HG02885 (cell line): ENCODE data around the gene SP100.
A peak's percentile ranks its signal among the peaks of the same experiment; 100 is the strongest.
"Not testable (repeated sequence)": the region's sequence is repeated elsewhere in the genome, so short reads cannot be mapped to it uniquely, and the experiment has no call there.

Experiments
- ATAC-seq: cut with Tn5 transposase; IDR thresholded peaks from one replicate; pipeline ENCODE4 v1.9.1; 2021; ENCODE audit warnings: mild to moderate bottlenecking; ENCODE audit not compliant: unreplicated experiment, poor library complexity

SP100 gene

DNA sequence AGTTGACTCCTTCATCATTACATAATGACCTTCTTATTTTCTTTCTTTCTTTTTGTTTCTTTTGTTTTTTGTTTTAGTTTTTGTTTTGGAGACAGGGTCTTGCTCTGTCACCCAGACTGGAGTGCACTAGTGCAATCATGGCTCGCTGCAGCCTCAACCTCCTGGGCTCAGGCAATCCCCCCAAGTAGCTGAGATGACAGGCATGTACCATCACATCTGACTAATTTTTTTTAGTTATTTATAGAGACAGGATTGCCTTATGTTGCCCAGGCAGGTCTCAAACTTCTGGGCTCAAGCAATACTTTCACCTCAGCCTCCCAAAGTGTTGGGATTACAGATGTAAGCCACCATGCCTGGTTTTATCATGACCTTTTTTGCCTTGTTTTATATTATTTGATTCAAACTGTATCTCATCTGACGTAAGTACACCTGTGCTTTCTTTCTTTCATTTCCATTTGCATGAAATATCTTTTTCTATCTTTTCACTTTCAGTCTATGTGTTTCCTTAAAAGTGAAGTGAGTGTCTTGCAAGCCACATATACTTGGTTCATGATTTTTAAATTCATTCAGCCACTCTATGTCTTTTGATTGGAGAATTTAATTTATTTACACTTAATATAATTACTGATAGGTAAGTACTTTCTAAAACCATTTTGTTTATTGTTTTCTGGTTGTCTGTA lies 39.1 kb downstream of the SP100 start:
- no peak for ATAC-seq

DNA sequence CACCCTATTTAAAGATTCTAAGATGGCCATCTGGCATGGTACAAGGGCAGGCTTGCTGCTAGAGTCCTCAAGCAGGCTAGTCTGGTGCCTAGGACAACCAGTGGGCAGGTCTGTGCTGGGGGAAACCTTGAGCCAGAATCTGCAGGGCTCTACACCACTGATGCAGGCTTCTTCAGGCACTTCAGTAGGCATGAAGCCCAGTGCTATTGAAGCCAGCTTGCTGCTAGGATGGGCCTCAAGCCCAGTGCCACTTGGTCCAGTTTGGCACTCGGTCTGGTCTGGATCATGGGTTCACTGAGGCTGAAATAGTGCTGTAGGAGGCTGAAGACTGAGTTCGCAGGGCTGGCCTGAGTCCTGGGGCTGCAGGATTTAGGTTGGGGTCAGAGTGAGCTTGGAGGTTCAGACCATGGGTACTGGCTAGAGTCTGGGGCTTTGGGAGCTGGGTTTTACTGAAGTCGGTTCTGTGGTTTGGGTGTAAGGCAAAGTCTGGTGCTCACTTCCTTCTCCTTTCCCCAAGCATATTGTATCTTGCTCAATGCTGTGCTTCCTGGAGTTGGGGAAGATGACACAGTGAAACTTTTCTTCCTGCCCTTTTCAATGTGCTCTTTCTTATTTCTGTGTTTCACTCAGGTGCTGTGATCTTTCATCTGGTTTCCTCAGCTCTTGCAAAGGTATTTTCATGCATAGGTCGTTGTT lies 41.2 kb downstream of the SP100 start:
- ATAC-seq, result no peak

DNA sequence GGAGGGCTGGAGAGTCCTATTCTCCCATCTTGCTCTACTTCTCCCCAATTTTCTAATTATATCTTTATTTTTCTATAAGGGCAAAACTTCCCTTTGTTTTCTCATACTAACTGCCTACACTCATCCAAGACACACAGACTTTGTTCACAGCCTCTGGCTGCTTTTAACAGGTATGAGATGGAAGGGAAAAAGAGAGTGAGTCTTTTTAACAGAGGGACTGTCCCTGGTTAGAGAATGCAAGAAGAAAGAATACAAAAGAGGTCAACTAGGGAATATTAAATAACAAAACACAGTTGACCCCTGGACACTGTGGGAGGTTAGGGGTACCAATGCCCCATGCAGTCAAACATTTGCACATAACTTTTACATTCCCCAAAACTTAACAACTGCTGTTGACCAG lies 41.8 kb downstream of the SP100 start:
- ATAC-seq, result no peak

DNA sequence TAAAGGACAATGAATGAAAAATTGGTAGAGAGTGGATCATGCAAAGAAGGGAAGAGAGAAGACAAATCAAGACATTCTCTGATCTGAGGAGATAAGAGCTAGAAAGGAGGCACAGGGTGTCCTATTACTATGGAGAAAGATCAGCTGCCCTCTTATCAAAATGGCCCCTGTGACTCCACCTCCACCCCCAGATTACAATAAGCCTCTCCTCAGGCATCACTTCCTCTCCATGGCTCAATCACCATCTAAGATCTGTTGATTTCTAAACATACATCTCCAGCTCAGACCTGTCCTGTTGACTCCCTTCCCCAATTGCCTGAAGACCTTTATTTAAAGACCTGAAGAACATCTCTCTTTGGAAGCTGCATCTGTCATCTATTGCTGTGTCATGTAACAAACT lies 43.2 kb downstream of the SP100 start:
- ATAC-seq, result no peak

DNA sequence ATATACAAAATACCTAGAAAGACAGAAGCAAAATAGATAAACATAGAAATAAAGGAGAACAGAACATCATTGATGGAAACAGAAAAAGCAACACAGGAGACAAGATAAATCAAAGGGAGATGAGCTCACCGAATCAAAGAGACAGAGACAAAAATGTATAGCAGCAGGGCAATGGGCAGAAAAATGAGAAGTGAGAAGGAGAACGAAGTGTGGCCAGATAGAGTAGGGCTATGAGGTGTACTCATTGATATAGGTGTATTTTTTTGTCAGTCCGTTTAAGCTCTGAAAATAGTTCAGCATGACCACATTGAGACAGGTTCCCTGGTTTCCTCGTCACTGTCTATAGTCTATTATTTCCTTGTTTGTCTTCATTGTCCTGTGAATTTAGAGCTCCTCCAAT lies 55.1 kb downstream of the SP100 start:
- peak; percentile 70 for ATAC-seq

DNA sequence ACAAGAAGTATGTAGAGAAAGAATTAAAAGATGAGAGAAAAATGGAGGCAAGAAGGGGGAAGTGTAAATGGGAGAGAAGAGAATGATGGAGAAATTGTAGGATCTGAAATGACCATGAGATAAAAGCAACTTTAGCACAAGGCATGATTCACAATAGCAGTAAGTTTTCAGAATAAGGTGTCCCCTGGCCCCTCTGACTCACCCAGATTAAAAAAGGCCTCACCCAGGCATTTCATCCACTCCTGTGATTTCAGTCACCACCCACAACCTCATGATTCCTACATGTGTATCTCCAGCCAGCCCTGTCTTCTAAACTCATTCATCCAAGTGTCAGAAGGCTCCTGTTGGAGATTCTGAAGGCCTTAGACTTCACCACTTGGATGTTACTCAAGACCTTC lies 56.6 kb downstream of the SP100 start:
- peak; percentile 42 for ATAC-seq

DNA sequence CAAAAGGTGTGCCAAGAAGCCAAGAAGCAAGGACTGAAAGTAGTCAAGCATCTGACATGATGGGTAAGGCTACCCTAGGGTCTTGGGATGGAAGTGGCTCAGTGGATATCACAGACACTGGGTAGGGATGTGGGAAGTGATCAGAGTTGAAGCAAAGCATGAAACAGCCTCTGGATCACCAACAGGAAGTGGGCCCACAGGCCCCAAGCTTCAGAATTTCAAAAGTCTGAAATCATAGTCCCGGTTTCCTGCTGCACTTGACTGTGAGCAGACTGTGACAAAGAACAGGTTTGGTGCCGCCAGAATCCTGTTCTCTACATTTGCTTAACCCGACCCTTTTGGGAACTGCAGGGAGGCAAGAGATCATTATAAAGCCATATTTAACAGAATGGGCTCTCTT lies 57.4 kb downstream of the SP100 start:
- no peak for ATAC-seq

DNA sequence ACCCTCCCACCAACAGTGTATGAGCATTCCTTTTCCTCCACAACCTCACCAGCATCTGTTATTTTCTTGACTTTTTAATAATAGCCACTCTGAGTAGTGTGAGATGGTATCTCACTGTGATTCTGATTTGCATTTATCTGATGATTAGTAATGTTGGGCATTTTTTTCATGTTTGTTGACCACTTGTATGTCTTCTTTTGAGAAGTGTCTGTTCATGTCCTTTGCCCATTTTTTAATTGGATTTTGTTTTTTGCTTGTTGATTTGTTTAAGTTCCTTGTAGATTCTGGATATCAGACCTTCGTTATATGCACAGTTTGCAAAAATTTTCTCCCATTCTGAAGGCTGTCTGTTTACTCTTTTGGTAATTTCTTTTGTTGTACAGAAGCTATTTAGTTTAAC lies 59.1 kb downstream of the SP100 start:
- ATAC-seq, result no peak

DNA sequence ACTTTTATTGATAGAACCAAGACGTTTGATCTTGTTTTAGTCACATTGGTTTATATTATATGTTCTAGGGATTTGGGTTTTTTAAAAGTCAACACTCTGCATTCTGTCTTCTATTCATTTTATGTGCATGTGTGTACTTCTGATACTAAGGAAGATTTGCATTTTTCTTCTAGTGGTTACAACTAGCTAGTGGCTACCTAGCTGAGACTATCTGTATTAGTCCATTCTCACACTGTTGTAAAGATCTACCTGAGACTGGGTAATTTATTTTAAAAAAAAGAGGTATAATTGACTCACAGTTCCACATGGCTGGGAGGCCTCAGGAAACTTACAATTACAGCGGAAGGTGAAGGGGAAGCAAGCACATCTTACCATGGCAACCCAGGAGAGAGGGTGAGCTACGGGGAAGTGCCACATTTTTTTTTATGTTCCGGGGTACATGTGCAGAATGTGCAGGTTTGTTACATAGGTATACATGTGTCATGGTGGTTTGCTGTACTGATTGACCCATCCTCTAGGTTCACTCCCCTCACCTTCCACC lies 69.9 kb downstream of the SP100 start:
- ATAC-seq, result no peak

DNA sequence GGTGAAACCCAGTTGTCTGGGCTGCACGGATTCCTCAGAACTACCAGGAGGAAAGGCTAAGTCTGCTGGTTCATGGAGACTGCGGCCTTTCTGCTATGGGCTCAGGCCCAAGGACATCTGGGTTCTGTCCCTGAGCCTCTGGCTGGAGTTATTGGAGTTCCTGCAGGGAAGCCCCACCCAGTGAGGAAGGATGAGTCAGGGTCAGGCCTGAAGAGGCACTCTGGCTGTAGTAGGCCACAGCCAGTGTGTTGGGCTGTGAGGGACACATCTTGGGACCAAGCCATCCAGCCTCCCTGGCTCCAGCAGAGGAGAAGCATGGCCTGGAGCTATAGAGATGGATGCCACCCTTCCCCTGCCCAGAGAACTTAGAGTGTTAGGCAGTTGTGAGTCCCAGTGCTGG lies 75.2 kb downstream of the SP100 start:
- ATAC-seq, result not testable (repeated sequence)

DNA sequence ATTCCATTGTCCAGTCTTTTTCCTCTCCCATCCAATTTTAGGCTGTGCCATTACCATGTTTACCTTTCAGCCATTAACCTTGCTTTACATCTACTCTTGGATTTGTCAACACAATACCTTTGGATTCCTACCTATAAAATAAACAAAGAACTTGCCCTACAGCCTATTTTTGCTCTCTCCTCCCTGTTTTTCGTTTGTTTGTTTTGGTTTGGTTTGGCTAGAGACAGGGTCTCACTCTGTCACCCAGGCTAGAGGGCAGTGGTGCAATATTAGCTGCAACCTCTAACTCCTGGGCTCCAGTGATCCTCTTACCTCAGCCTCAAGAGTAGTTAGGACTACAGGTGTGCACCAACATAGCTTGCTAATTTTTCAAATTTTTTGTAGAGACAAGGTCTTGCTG lies 76.1 kb downstream of the SP100 start:
- ATAC-seq, result no peak

DNA sequence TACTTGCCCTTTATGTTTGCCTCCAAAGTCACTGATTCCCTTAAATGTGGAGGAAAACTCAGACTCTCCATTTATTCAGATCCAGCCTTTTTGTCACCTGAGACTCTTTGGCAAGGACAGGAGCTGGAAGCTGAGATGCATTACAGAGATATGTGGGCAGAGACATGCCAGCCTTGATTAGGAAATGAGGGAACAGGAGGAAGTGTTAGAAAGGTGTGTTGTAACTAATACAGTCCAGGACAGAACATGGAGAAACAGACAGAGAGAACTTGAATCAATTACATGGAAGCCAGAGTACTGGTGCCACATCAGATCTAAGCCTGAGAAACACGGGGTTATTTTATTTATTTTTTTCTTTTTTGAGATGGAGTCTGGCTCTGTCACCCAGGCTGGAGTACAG lies 79.0 kb downstream of the SP100 start:
- no peak for ATAC-seq

DNA sequence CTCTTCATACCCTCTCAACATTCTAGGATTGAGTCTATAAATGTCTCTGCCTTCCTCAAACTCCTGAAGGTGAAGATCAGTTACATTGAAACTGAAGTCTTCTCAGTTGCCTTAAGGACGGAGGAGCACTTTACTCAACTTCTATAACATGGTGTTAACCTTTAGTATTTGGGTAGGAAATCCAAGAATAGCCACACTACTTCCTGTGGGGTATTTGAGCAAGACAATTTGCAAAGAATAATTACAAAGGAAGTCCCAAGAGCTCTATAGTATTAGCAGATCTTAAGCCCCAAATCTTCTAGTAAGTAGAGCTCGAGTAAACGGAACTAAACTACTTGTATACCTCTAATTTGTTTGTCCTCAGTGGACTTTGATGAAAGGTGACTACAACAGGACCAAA lies 80.9 kb downstream of the SP100 start:
- ATAC-seq, result no peak

DNA sequence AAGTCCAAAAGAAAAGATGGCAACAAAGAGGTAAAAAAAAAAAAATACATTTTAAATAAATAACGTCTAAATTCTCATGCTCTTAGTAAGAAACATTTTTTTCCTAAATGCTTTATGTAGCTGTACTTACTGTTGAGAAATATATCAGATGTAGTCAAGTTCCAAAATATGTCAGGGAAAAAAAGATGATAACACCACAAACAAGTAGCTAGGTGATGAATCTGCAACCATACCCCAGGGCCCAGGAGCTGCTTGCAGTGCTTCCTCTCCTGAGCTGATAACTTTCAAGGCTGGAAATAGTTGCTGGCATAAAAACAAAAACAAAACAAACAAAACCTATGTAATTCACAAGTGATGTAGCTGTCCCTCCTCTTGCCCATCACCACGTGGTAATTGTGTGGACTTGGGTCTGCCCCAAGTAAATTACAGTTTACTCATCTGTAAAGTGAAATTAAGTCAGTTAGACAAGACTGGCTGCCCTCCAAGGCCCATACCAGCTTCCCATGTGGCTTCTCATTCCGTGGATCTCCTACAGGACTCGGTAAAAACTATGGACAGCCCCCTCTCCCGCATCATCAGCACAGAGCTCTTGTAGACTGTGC lies 82.6 kb downstream of the SP100 start:
- ATAC-seq, result no peak

DNA sequence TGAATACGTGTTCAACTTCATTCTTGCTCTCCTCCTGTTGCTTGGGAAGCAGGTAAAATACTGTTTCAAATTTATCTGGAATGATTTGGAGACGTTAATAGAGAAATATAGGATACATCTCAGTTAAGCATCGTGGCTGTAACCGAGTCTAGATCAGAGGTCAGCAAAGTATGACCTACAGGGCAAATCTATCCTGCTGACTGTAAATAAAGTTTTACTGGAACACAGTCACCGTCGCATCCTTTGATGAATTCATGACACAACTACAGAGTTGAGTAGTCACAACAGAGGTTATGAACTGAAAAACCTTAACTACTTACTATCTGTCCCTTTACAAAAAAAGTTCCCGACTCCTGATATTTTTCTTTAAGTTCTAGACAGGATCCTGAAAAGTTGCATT lies 86.6 kb downstream of the SP100 start:
- ATAC-seq, result no peak

DNA sequence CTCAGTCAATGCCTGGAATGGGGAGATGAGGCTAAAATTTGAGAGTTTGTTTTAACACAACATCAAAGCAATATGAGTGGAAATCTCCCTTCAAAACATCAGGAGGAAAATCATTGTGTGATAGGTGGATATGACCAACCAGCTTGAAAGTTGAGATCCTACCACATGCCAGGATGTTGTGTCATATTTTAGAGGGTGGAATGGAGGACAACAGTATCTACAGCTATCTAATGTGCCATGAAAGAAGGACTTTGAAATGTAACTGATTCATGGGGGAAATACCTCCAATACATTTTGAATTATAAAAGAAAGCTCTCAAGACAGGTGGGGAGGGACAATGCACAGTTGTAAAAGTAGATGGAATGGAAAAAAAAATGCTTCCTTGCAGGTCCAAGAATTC lies 87.8 kb downstream of the SP100 start:
- ATAC-seq, result no peak

DNA sequence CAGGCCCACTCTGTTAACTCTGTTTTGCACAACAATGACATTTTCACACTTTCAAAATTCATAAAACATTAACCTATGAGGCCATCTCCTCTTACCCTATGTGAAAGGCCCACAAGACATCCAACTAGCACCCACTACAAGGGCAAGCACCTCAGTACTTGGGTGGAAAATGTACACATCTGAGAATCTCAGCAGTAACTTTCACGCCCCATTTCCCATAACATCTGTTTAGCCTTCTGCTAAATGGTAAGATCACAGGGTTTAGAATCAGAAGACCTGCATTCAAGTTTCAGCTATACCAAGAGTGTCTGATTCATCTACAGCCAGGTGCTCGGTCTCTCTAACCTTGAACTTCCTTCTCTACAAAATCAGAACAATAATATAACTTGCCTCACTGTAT lies 89.2 kb downstream of the SP100 start:
- peak; percentile 59 for ATAC-seq

DNA sequence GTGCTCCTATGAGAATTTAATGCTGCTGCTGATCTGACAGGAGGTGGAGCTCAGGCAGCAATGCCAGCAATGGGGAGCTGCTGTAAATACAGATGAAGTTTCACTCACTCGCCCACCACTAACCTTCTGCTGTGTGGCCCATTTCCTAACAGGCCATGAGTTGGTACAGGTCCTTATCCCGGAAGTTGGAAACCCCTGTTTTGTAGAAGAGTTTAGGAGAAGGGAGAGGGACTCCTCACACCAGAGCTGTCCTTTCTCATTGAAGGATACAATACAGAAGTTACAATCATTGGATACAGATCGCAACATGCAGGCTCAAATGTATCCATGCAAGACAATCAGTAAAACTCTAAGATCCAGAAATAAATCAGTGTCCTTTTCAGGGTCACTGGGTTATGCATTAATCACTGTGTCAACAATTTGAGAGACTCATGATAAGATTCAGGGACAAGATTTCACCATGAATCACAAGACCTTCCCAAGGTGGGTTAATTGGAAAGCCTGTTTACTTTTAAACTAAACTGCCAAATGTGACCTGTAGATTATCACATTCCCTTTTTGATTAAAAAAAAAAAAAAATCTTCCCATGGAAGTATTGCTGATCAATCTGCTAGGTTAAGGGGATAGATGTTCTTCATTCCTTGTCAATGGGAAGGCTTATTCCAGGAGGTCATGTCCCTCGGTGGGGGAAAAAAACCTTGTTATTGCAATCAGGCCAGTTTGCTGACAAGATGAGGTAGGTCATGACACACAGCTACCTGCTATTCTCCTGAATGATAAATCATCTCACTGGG lies 97.2 kb downstream of the SP100 start:
- no peak for ATAC-seq

DNA sequence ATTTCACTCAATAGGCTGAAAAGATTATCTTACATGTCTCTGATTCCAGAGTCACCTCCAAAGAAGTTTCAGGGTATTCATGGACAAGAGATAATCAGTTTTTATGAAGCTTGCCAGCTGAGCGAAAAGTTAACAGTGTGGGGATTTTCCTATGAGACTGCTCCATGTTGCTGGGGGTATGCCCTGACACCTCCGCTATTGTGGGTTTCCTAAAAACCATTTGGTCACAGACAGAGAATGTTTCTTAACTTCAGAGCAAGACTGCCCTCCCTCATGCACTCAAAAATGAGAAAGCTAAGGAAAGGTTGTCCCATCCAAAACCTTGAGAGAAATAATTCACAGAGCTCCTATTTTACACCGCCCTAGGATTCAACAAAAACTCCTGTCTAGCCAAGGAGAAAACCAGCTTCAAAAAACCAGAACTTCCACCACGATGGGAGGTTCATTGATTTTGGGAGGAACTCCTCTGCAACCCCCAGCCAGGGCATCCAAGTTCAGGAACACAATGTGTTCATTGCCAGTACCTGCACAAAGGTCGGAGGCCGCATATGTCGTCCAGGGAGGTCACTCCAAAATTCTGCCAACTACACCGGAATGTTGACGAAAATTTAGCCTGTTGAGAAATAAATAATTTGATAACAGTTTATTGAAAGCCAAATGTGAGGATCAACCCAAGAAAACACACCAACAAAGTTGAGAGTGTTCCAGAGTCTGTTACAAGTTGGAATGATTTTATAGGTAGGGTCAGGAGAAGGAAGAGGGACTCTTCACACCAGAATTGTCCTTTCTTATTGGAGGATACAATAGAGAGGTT lies 104.3 kb downstream of the SP100 start:
- ATAC-seq, result no peak

DNA sequence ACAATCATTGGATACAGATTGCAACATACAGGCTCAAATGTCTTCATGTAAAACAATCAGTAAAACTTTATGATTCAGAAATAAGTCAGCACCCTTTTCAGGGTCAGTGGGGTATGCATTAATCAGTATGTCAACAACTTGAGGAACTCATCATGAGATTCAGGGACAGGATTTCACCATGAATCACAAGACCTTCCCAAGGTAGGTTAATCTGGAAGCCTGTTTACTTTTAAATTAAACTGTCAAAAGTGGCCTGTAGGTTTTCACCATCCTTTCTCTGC lies 104.8 kb downstream of the SP100 start:
- no peak for ATAC-seq
